K562 (cell line): ENCODE data around the gene EHD2. TPM values are rescaled to one million over a fixed set of nuclear protein-coding genes. Genes with fewer than 3 reads are reported as not detected.

ENCODE experiments used
- HCFC1 ChIP-seq: IDR thresholded peaks from 2 replicates; pipeline ENCODE4 v1.6.1; 2012; ENCODE audit warnings: low read depth, low read length, improper control_type of control experiment
- MAFK ChIP-seq: IDR thresholded peaks from 2 replicates; pipeline ENCODE4 v1.6.1; 2011; ENCODE audit warnings: low read length, improper control_type of control experiment
- MGA ChIP-seq: fragments of 450-650 bp; IDR thresholded peaks from 2 replicates; pipeline ENCODE4 v1.6.1; 2016; ENCODE audit warnings: mild to moderate bottlenecking, moderate library complexity
- MTA2 ChIP-seq: fragments of 450-650 bp; IDR thresholded peaks from 2 replicates; pipeline ENCODE4 v1.6.1; 2016; ENCODE audit warnings: low read depth
- NELFE ChIP-seq: IDR thresholded peaks from 2 replicates; pipeline ENCODE4 v1.6.1; 2011; ENCODE audit warnings: mild to moderate bottlenecking; ENCODE audit not compliant: insufficient read depth, insufficient read length
- SIN3B ChIP-seq: fragments of 450-650 bp; IDR thresholded peaks from 2 replicates; pipeline ENCODE4 v1.6.1; 2017; ENCODE audit warnings: low read depth, mild to moderate bottlenecking, moderate library complexity
- SMAD1 ChIP-seq: fragments of 150-350 bp; IDR thresholded peaks from 2 replicates; pipeline ENCODE4 v1.6.1; 2014; ENCODE audit warnings: low read length, low read depth; ENCODE audit not compliant: partially characterized antibody
- TEAD1 ChIP-seq, 2 experiments: fragments of 450-650 bp in 1 of 2; sonication (generic) in 1 of 2; formaldehyde crosslinking; IDR thresholded peaks; 2 replicates each; pipeline versions ENCODE4 v1.4.0 to v1.8.0; 2020 to 2022; ENCODE audit warnings: mild to moderate bottlenecking in 2 of 2, missing genetic modification reagents in 1 of 2
- ZBTB2 ChIP-seq: fragments of 450-650 bp; IDR thresholded peaks from 2 replicates; pipeline ENCODE4 v1.6.1; 2016; ENCODE audit warnings: antibody characterized with exemption
- ZNF143 ChIP-seq: sonication (generic); formaldehyde crosslinking; IDR thresholded peaks from 2 replicates; pipeline ENCODE4 v1.9.0; 2022; ENCODE audit warnings: mild to moderate bottlenecking, missing genetic modification reagents
- ZNF197 ChIP-seq: fragments of 200-800 bp; sonication (Bioruptor generic); IDR thresholded peaks from 2 replicates; pipeline ENCODE4 v1.6.1; 2016; ENCODE audit warnings: low read depth, missing genetic modification characterization, missing compliant biosample characterization
- ZNF224 ChIP-seq: sonication (generic); formaldehyde crosslinking; IDR thresholded peaks from 2 replicates; pipeline ENCODE4 v1.8.0; 2022; ENCODE audit warnings: mild to moderate bottlenecking, missing genetic modification reagents
- ZNF280A ChIP-seq: fragments of 450-650 bp; IDR thresholded peaks from 2 replicates; pipeline ENCODE4 v1.6.1; 2018; ENCODE audit warnings: mild to moderate bottlenecking, low read depth; ENCODE audit not compliant: partially characterized antibody
- polyA plus RNA-seq, 8 experiments: library from polyadenylated mRNA; depleted of rRNA in 4 of 8; stranded (reverse) in 5 of 8; unstranded in 3 of 8; fragments of >200 nt; fragmentation: Nextera tagmentation in 2 of 8; fragmentation: Illumina TruSeq in 1 of 8; extraction: Ambion mirVana in 2 of 8; extraction: Trizol in 1 of 8; gene quantifications; 2 replicates each; pipeline versions ENCODE4 v1.2.1 to v1.2.3, GENCODE V29; 2011 to 2014; ENCODE audit warnings: inconsistent platforms in 1 of 8, missing spikeins in 1 of 8
- total RNA-seq, 7 experiments: library from RNA; depleted of rRNA in 6 of 7; stranded (reverse); fragments of >200 nt in 6 of 7; fragmentation: Illumina TruSeq in 2 of 7; extraction: Trizol in 2 of 7; gene quantifications; 2 replicates each; pipeline versions ENCODE4 v1.2.1 to v1.2.3, GENCODE V29; 2011 to 2021; ENCODE audit warnings: low replicate concordance in 1 of 7

EHD2 gene
- total and polyA plus RNA-seq, 9 of the 15 experiments (the other 6 are each of a cell fraction or from before 2014, with no cell fraction given) = 1.7 to 32.2 (median 3.0) TPM

- no peak for TF ChIP-seq ZBTB2
- no peak for TF ChIP-seq HCFC1
- no peak for TF ChIP-seq SMAD1
- no peak for TF ChIP-seq MAFK
- no peak for TF ChIP-seq ZNF224 (CRISPR knock-in tag)
- TF ChIP-seq ZNF143 (CRISPR knock-in tag) = no peak
- TF ChIP-seq MGA = no peak
- no peak for TF ChIP-seq SIN3B
- TF ChIP-seq MTA2 = no peak
- no peak for TF ChIP-seq ZNF280A
- TF ChIP-seq ZNF197 (CRISPR knock-in tag) = no peak
- peak in 1 of 2 experiments; percentile 28; a peak in 1 of 4 replicates for TF ChIP-seq TEAD1 (CRISPR knock-in tag; IDR thresholded peaks at IDR 0.05)
- no peak for TF ChIP-seq NELFE
These were observed 15.2 kb upstream of the EHD2 start (continued) for GRCh38 chr19:47697863-47698609.
